ENCODE data around the gene LSM6.

The LSM6 gene

GRCh38 chr4:146186041-146186440 lies 10.5 kb downstream of the LSM6 start:
- DNase-seq (ENCODE audit: low read depth in 2 of 2): no peak

- no peak for DNase-seq (ENCODE audit: low read depth in 2 of 2)
Observed at GRCh38 chr4:146186596-146186995, 11.1 kb downstream of the LSM6 start.

- no peak for DNase-seq (ENCODE audit: low read depth in 2 of 2)
Observed at GRCh38 chr4:146190456-146190855, 14.9 kb downstream of the LSM6 start.

- no peak for DNase-seq (ENCODE audit: low read depth in 2 of 2)
Observed at GRCh38 chr4:146191766-146192458, 16.4 kb downstream of the LSM6 start.

DNA sequence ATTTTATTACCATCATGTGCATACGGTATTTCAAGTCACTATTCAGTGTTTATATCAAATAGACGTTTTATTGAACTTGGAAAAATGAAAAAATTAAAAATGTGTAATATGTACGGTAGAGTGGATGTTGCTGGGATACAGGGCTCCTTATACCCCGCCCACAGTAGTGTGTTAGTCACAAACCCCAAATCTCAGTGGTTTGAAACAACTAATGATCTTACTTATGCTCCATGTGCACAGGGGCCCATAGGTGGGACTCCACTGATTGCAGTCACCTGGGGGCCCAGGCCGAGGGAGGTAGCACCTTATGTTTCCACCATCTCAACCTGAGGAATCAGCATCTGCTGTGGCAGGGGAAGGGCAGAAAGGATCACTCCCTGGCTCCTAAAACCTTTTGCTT lies 18.1 kb downstream of the LSM6 start:
- DNase-seq (ENCODE audit: low read depth in 2 of 2): no peak

DNA sequence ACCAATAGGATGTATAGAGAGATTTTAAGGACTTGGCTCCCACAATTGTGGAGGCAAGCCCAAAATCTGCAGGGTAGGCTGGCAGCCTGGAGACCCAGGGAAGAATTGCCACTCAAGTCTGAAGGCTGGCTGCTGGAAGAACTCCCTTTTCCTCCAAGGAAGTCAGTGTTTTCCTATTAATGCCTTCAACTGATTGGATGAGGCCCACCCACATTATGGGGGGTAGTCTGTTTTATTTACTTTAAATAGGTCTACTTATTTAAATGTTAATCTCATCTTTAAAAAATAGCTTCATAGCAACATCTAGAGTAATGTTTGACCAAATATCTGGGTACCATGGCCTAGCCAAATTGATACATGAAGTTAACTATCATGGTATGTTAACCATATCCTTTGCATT lies 18.7 kb downstream of the LSM6 start:
- DNase-seq (ENCODE audit: low read depth in 2 of 2): no peak

- no peak for DNase-seq (ENCODE audit: low read depth in 2 of 2)
Observed at GRCh38 chr4:146202665-146203064, 27.1 kb downstream of the LSM6 start.

- no peak for DNase-seq (ENCODE audit: low read depth in 2 of 2)
Observed at GRCh38 chr4:146207410-146207809, 31.9 kb downstream of the LSM6 start.

- DNase-seq (ENCODE audit: low read depth in 2 of 2): no peak
Observed at GRCh38 chr4:146210890-146211289, 35.4 kb downstream of the LSM6 start.

DNA sequence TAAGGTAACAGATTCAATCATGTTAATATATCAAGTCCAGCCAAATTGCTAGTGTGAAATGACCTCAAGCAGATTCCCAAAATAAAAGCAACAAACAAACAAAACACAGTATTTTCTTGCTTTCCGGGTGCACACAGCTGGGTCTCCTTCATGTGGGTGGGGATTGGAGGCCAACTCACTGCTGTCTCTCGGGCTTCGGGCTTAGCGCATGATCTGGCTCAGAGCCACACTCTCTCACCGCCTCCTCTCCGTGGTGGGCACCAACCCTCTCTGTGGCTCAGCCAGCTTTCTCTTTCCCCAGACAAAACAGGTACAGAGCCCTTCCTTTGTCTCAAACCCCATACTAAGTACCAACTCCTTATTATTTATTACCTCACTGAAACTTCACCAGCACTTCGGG lies 35.9 kb downstream of the LSM6 start:
- no peak for DNase-seq (ENCODE audit: low read depth in 2 of 2)

DNA sequence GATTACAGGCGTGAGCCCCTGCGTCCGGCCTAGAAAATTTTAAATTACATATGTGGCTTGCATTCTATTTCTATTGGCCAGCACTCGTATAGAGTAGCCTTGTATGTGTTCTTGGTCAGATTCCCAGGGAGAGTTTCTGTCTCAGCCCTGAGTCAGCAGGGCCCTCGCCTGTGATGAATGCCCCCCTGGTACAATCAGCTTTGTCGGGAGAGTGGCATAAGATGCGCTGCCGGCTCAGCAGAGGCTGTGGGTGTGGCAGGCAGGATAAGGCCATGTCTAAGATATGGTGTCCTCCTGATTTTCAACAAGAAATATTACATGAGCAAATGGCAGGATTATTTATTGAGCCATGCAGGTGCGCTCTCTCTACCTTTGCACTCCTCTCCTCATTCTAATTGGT lies 37.3 kb downstream of the LSM6 start:
- DNase-seq (ENCODE audit: low read depth in 2 of 2): no peak

- DNase-seq (ENCODE audit: low read depth in 2 of 2): no peak
Observed at GRCh38 chr4:146214238-146214637, 38.7 kb downstream of the LSM6 start, which contains the start of gene REELD1. REELD1 (plus strand) TSS chr4:146214538; CDS start chr4:146216953, 2,415 bp downstream.

GRCh38 chr4:146222313-146222712 lies 46.8 kb downstream of the LSM6 start:
- DNase-seq (ENCODE audit: low read depth in 2 of 2): no peak

GRCh38 chr4:146224326-146224966 lies 48.9 kb downstream of the LSM6 start:
- DNase-seq (ENCODE audit: low read depth in 2 of 2): no peak

GRCh38 chr4:146229406-146229805 lies 53.9 kb downstream of the LSM6 start:
- no peak for DNase-seq (ENCODE audit: low read depth in 2 of 2)

DNA sequence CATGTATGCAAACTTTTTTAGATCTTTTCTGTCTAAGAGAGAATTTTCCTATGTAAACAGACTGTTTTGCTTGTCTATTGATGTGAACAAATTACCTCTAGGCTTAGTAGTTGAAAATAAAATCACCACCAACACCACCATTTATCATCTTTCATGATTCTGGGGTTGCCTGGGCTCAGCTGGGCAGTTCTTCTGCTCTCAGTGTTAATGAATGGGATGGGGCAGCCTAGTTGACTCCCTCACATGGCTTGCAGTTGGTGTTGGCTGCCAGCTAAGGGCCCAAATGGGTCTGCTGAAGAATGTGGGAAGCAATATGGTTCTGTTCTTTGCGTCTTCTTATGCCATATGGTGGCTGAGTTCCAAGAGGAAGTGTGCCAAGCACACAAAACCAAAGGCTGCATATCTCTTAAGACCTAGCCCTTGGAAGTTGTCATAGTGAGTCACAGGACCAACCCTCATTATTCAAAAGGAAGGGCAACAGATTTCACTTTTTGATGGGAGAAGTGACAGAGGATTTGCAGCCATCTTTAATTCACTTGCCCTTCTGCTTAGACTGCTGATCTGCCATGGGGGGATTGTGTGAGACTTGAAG lies 56.7 kb downstream of the LSM6 start:
- no peak for DNase-seq (ENCODE audit: low read depth in 2 of 2)

GRCh38 chr4:146235654-146236177 lies 60.2 kb downstream of the LSM6 start:
- DNase-seq (ENCODE audit: low read depth in 2 of 2): no peak

DNA sequence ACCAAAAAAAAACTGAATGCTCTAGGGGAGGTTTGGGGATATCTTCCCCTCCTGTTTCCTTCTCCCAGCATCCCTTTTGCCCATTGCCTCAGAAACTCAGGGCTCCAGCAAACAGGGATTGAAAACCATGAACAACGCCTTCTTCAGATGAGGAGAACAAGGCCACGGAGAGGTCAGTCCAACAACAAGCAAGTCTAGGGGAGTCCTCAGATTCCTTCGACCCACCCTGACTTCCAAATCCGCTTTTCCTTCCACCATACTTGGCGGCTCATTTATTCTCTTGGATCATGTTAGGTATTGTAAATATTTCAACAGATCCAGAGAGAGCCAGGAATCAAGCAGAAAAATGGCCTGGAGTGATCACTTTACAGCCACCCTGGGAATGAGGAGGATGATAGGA lies 60.7 kb downstream of the LSM6 start:
- DNase-seq (ENCODE audit: low read depth in 2 of 2): no peak

DNA sequence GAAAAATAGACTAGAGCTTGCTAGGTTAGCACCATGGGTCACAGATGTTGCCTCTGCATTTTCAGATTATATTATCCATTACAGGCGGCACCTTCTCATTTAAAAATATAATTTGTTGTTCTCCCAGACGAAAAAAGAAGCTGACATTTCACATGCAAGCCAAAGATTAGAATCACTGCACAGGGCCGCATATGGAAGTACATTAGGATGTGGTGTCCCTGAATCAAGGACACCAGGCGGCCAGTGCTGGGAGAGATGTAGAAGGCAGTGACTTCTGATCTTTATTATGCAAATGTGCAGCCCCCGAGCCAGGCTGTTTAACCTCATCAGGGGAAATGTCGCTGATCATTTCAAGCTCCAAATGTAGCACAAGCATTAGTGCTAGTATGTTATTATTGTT lies 61.6 kb downstream of the LSM6 start:
- no peak for DNase-seq (ENCODE audit: low read depth in 2 of 2)

- DNase-seq (ENCODE audit: low read depth in 2 of 2): no peak
Observed at GRCh38 chr4:146238107-146238506, 62.6 kb downstream of the LSM6 start.
